A673 (cell line): ENCODE data around the gene ZNF8.

Experiments
- CTCF ChIP-seq: fragments of 300-800, 200-600 bp; sonication (generic); conservative IDR thresholded peaks from 2 replicates; pipeline ENCODE4 v1.5.1; 2017; ENCODE audit warnings: low read depth, mild to moderate bottlenecking, antibody characterized with exemption, low read length, moderate library complexity, mixed read lengths
- EZH2 ChIP-seq: fragments of 200-600 bp; sonication (generic); IDR thresholded peaks from 2 replicates; pipeline ENCODE4 v1.6.1; 2017; ENCODE audit warnings: borderline replicate concordance, low read depth, mild to moderate bottlenecking, mixed read lengths, antibody characterized with exemption, low read length; ENCODE audit not compliant: poor library complexity, severe bottlenecking

GRCh38 chr19:58277748-58278540, 811 bp upstream of the ZNF8 start:
- TF ChIP-seq CTCF (no peak), EZH2 (no peak)
